HG03342 (cell line): ENCODE data around the gene CCNL2.

Experiments used
- ATAC-seq: cut with Tn5 transposase; IDR thresholded peaks from one replicate; pipeline ENCODE4 v1.9.1; 2021; ENCODE audit warnings: mild to moderate bottlenecking, moderate library complexity; ENCODE audit not compliant: unreplicated experiment

CCNL2 gene

DNA sequence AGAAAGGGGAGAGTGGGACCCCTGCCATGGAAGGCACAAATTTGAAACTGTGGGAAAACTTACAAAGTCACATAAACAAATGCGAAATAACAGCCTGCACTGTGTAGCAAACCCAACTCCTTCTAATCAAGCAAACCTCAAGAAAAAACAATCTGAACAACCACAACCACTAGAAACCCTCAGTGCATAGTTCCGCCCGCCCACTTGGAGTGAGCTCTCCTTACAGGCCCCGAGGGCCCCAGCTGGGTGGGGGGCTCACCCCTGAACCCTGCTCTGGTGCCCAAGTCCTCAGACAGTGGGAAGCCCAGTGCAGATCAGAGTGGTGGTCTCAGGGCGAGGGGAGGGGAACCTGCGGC is 39.8 kb downstream of the CCNL2 start:
- ATAC-seq = no peak

- no peak for ATAC-seq
Measured at GRCh38 chr1:1358433-1359271, 40.5 kb downstream of the CCNL2 start, which contains the start of gene MXRA8. Gene MXRA8, minus strand, starts transcription at chr1:1358555. Its CDS starts 51 bp downstream, at chr1:1358504.

DNA sequence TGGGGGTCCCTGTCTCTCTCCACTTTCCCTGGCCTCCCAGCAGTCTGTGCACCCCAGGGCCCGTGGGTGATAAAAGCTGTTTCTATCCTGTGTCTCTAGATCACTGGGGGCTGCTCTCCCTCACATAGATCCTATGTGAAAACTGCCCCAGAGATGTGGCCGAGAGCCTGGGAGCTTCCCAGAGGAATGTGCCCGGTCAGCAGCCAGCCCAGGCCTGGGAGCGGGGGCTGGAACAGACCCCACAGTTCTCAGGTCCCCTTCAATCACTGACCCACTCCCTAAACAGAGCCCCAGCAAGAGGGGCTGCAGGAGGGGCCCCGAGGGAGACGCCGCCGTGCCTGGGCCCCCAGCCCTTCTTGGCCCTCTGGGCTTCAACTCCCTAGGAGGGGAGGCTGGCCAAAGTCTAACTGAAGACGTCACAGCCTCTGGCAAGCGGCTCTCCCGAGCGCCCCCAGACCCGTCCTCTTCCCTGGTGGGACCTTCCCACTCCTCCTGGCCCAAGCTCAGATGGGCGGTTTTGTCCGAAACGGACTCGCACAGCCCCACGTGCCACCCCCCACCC is 41.2 kb downstream of the CCNL2 start:
- no peak for ATAC-seq

- ATAC-seq = no peak
Measured at GRCh38 chr1:1356796-1357401, 42.2 kb downstream of the CCNL2 start.

DNA sequence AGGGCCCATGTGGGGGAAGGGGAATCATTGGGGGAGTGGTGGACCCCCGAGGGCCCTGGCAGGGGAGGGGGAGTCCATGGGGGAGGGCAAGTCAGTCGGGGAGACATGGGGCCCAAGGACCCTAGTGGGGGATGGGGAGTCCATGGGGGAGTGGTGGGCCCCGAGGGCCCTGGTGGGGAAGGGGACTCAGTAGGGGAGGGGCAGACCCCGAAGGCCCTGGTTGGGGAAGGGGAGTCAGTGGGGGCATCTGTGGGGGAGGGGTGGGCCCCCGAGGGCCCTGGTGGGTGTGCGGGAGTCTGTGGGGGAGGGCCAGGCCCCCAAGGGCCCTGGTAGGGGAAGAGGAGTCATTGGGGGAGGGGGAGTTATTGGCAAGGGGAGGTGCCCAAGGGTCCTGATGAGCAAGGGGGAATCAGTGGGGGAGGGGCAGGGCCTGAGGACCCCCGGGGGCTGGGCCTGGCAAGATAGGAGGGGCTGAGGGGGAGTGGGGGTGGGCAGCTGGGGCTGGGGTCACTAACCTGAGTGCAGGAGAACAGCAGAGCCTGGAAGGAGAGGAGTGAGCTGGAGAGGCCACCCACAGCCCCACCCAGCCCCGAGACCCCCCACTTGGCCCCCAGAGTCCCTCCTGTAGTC is 42.9 kb downstream of the CCNL2 start:
- ATAC-seq = no peak

DNA sequence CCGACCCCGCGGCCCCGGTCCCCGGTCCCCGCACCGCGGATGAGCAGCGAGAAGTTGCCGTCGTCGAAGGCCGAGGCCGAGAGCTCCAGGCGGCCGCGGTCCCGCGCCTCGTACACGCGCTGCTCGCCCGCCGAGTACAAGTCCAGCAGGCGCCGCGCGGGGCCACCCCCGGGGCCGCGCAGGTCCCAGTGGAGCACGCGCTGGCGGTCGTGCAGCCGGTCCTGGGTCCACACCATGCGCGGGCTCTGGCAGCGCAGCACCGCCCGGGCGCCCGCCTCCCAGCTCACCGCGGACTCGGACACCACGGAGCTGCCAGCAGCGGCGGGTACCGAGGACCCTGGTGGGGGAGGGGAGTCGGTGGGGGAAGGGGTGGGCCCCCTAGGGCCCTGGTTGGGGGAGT is 43.7 kb downstream of the CCNL2 start:
- ATAC-seq = no peak

GRCh38 chr1:1354271-1355247 is 44.6 kb downstream of the CCNL2 start:
- ATAC-seq = no peak

DNA sequence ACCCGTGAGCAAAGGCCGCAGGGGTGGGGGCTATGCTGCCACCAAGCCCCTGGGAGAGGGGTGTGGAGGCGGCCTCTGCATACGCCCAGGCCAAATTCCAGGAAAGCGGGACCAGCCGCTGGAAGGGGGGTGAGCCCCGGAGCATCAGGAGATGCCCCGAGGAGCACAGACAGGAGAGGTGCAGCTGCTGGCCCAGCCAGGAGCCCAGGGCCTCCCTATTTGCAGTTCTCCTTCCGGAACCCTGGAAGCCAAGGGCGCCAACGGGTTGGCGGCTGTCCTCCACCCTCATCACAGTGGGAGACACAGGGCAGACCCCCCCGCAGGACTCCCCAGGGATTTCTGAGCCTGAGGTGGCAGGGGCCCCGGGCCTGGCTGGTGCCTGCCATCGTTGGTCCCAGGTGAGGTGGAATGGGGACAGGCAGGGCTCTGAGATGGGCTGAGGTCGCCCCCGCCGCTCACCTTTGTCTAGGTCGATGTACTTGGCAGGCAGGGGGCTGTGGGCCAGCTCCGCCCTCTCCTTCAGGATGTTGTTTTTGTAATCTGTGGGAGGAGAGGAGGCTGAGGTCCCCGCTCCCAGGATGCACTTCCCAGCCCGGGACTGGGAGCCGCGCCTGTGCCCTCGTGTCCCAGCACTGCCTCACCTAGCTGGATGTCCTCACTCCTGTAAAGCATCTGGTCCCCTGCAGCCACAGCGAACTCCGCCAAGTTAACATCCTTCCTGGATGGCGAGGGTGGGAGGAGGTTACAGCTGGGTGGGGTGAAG is 45.6 kb downstream of the CCNL2 start:
- ATAC-seq = no peak

GRCh38 chr1:1352786-1353388 is 46.2 kb downstream of the CCNL2 start:
- no peak for ATAC-seq

GRCh38 chr1:1351511-1352427 is 47.4 kb downstream of the CCNL2 start:
- ATAC-seq = no peak

GRCh38 chr1:1349256-1350012 is 49.7 kb downstream of the CCNL2 start, which contains the start of gene DVL1:
Gene DVL1, minus strand, starts transcription at chr1:1349418. Its CDS starts 353 bp downstream, at chr1:1349065.
- ATAC-seq = peak; percentile 61

DNA sequence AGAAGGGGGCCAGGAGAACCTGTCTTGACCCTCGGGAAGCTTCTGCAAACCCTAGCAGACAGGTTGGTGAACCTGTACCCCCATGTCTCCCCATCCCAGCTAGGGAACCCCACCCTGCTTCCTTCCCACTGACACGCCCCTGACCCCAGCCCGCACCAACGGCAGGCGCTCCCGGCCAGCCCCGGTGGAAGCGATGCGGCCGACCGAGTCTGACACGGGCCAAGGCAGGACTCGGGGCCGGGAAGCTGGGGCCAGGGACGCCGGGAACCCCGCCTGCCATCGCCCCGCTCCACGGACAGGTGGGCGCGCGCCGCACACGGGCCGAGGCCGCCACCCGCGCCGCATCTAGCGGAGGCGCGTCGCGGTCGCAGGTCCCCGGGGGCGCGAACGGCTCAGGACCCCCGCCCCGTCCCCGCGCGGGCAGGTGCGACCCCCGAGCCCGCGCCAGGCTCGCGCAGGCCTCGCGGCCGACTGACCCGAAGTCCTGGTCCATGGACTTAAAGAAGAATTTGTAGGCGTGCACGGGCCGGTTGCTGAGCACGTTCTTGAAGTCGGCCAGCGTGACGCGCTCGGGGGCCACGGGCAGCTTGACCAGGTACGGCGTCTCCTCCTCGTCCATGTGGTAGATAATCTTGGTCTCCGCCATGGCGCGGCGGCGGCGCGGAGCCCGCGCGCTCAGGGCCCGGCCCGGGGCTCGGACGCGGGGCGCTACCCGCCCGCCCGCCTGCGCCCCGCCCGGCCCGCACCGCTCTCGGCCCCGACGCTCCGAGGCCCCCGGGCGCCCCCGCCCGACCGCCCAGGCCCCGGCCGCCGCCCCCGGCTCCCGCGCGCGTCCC is 50.5 kb downstream of the CCNL2 start:
- peak; percentile 28 for ATAC-seq

GRCh38 chr1:1347663-1348419 is 51.3 kb downstream of the CCNL2 start:
- no peak for ATAC-seq

DNA sequence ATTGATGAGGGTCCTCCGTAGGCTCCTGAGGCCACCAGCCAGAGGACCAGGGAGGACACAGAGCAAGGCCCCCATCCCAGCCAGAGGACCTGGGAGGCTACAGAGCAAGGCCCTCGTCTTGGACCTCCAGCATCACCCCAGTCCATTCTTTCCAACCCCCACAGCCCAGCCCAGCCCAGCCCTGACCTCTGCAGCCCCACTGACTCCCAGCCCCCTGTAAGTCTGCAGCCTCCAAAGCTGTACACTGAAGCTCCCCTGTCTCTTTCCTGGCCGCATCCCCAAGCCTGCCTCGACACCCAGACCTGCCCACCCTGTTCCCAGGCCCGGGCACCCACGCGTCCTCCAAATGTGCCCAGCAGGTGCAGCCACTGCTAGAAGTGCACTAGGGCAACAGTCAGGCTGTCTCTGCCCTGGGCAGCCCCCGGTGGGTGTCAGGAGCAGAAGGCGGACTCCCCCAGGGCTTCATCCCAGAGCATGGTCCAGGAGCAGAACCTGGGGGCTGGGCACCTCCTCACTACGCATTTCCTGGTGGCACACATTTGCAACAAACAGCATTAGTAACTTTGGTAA is 52.0 kb downstream of the CCNL2 start:
- no peak for ATAC-seq

DNA sequence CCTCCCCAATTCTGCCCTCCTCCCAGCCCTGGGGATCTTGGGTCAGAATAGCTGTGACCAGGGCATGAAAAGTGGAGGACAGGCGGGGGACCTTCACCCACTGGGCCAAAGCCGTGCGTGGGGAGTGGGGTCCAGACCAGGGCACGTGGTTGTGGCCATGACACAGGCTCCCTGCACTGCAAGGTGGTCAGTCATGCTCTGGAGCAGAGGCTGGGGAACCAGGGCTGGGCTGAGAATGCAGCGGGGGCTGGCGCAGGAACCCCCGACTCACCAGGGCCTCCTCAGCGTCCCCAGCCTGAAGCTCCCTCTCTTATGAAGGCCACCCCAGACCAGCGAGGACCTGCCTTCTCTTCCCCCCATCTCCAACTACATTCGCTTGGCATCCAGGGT is 52.6 kb downstream of the CCNL2 start:
- no peak for ATAC-seq
